ENCODE data around the gene MAP2K5. TPM values are rescaled to one million over a fixed set of nuclear protein-coding genes. Genes with fewer than 3 reads are reported as not detected.

The MAP2K5 gene
- total and polyA plus RNA-seq, 9 of the 15 experiments (the other 6 are each of a cell fraction or from before 2014, with no cell fraction given) = 0.41 to 16.5 (median 7.5) TPM

GRCh38 chr15:67558502-67558901 is 16.0 kb downstream of the MAP2K5 start (continued):
- TF ChIP-seq ZFP30 (CRISPR knock-in tag; IDR thresholded peaks at IDR 0.05; ENCODE audit: borderline replicate concordance) (no peak), ZKSCAN8 (CRISPR knock-in tag; IDR thresholded peaks at IDR 0.05) (no peak), TRIM24 (IDR thresholded peaks at IDR 0.05) (no peak), BRF1 (IDR thresholded peaks at IDR 0.05; ENCODE audit: borderline replicate concordance, extremely low read depth, insufficient read length) (no peak), ETS1 (conservative IDR thresholded peaks at IDR 0.05; ENCODE audit: control insufficient read depth, low read depth, low read length) (no peak), MCM5 (IDR thresholded peaks at IDR 0.05; ENCODE audit: low read depth) (no peak)

DNA sequence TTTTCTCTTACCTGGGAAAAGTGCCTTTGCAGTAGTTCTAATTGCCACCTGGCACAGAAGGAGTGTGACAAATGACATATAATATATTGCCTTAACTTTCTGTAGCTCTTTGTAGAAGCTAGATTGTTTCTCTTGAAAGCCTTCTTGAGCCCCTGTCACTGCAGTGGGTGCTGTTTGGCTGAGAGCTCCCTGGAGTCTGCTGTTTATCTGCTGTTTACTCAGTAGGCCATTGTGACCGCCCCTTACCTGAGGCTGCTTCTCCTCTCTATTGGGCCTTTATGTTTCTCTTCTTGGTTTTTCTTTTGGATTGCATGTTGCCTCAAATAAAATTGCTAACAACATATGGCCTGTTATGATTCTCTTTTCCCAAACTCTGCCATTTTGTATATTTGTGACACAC is 16.7 kb downstream of the MAP2K5 start:
- Histone ChIP-seq H3K9ac (ENCODE audit: insufficient read depth in 1 of 2, low read depth in 2 of 2, low read length in 2 of 2) (no peak overlapping the region), H4K20me1 (replicated peaks; ENCODE audit: control insufficient read depth, insufficient read depth, low read length) (no peaks in the 10 kb centered on the region), H3K27me3 (ENCODE audit: control insufficient read depth in 2 of 2, insufficient read depth in 2 of 2, low read length in 2 of 2) (no peaks in the 10 kb centered on the region), H3K4me3 (no peak overlapping the region), H3K36me3 (ENCODE audit: control insufficient read depth, insufficient read depth, low read length) (peaks cover 22% of the 10 kb centered on the region; the same call in 1 of the 3 replicates), H3K9me3 (replicated peaks; ENCODE audit: control insufficient read depth, insufficient read depth, low read depth, low read length) (no peaks in the 10 kb centered on the region; the same call in 1 of the 2 replicates), H3K79me2 (ENCODE audit: control insufficient read depth, insufficient read depth, low read length) (no peaks in the 10 kb centered on the region), H2AFZ (ENCODE audit: low read depth, low read length) (no peak overlapping the region), H3K4me2 (ENCODE audit: insufficient read depth, low read length) (no peak overlapping the region), H3K27ac (ENCODE audit: extremely low read depth, low read depth, low read length) (no peak overlapping the region), H3K4me1 (replicated peaks in 1 of 2; ENCODE audit: control insufficient read depth in 2 of 2, insufficient read depth in 2 of 2, low read length in 2 of 2) (no peaks in the 10 kb centered on the region; a peak in 1 of 5 replicates), H3K9me1 (ENCODE audit: control insufficient read depth, insufficient read depth, low read length) (no peaks in the 10 kb centered on the region)
- DNase-seq (ENCODE audit: extremely low read depth in 1 of 4, low spot score in 3 of 4) (no peak), FAIRE-seq (no peak), ATAC-seq (no peak)
- WGBS (ENCODE audit: insufficient coverage, low coverage, missing lambda C conversion rate) = 83% methylated on average over 1 of the region's 1 CpG
- BruUV-seq (replicated peaks) = no TSS peak
- in situ Hi-C loops (cut with MboI) (no loop called here), intact Hi-C loops (cut with micrococcal nuclease) (no loop called here)
- POLR2A ChIA-PET = interaction anchor here (0.9 to 2.8 kb wide), 3 partner anchors 8 to 15 kb away, joined by 4 to 13 read pairs (median 6); no protein-coding TSS in a partner anchor
- CTCF ChIA-PET (ENCODE audit: low intra/inter-chr PET ratio) = no interaction called here
- no peak for TF ChIP-seq CBFA2T2 (conservative IDR thresholded peaks at IDR 0.05)
- TF ChIP-seq NR2C2 (CRISPR knock-in tag; IDR thresholded peaks at IDR 0.05) = no peak
- no peak for TF ChIP-seq NR2C2 (tag; IDR thresholded peaks at IDR 0.05)
- no peak for TF ChIP-seq NCOR1 (IDR thresholded peaks at IDR 0.05)
- TF ChIP-seq RBM25 (IDR thresholded peaks at IDR 0.05; ENCODE audit: low read depth, low read length, severe bottlenecking) = no peak
